HepG2 (cell line): ENCODE results near the gene ASZ1.

Experiments used
- ARID3A ChIP-seq: IDR thresholded peaks from 2 replicates; pipeline ENCODE4 v1.6.1; 2012; ENCODE audit warnings: low read depth, low read length, improper control_type of control experiment
- ESRRA ChIP-seq: sonication (generic); formaldehyde crosslinking; IDR thresholded peaks from 2 replicates; pipeline ENCODE4 v1.5.1; 2020; ENCODE audit warnings: mild to moderate bottlenecking, low read depth, missing genetic modification reagents
- MZF1 ChIP-seq: sonication (generic); formaldehyde crosslinking; IDR thresholded peaks from 2 replicates; pipeline ENCODE4 v1.8.1; 2023; ENCODE audit warnings: mild to moderate bottlenecking, missing genetic modification reagents, borderline replicate concordance
- PLSCR1 ChIP-seq: sonication (generic); formaldehyde crosslinking; IDR thresholded peaks from 2 replicates; pipeline ENCODE4 v1.5.0; 2020; ENCODE audit warnings: missing genetic modification reagents, mild to moderate bottlenecking, borderline replicate concordance
- POLR2A ChIP-seq, 2 experiments: IDR thresholded peaks; 2 replicates each; pipeline ENCODE4 v1.6.1; 2011; ENCODE audit warnings: low read depth in 2 of 2, low read length in 2 of 2, mild to moderate bottlenecking in 1 of 2, moderate library complexity in 1 of 2; ENCODE audit not compliant: insufficient read depth in 1 of 2
- TBX3 ChIP-seq: fragments of 450-650 bp; IDR thresholded peaks from 2 replicates; pipeline ENCODE4 v1.6.1; 2017; ENCODE audit warnings: antibody characterized with exemption, mild to moderate bottlenecking, inconsistent platforms, borderline replicate concordance
- TF ChIP-seq, protein P1 (sequence below): sonication (generic); formaldehyde crosslinking; IDR thresholded peaks from 2 replicates; pipeline ENCODE4 v1.4.0; 2020; ENCODE audit warnings: missing genetic modification reagents

GRCh38 chr7:117393781-117394180 lies 33.5 kb downstream of the ASZ1 start:
- TF ChIP-seq PLSCR1 (no peak), ARID3A (no peak), POLR2A (IDR thresholded peaks at IDR 0.05; ENCODE audit: insufficient read depth in 1 of 2, low read depth in 2 of 2, low read length in 2 of 2) (no peak), TBX3 (no peak), ESRRA (CRISPR knock-in tag) (no peak), MZF1 (CRISPR knock-in tag) (no peak)
- TF ChIP-seq, protein P1, sequence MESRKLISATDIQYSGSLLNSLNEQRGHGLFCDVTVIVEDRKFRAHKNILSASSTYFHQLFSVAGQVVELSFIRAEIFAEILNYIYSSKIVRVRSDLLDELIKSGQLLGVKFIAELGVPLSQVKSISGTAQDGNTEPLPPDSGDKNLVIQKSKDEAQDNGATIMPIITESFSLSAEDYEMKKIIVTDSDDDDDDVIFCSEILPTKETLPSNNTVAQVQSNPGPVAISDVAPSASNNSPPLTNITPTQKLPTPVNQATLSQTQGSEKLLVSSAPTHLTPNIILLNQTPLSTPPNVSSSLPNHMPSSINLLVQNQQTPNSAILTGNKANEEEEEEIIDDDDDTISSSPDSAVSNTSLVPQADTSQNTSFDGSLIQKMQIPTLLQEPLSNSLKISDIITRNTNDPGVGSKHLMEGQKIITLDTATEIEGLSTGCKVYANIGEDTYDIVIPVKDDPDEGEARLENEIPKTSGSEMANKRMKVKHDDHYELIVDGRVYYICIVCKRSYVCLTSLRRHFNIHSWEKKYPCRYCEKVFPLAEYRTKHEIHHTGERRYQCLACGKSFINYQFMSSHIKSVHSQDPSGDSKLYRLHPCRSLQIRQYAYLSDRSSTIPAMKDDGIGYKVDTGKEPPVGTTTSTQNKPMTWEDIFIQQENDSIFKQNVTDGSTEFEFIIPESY (CRISPR knock-in tag), result no peak
